Measurements from ENCODE around the gene IER3.

DNA sequence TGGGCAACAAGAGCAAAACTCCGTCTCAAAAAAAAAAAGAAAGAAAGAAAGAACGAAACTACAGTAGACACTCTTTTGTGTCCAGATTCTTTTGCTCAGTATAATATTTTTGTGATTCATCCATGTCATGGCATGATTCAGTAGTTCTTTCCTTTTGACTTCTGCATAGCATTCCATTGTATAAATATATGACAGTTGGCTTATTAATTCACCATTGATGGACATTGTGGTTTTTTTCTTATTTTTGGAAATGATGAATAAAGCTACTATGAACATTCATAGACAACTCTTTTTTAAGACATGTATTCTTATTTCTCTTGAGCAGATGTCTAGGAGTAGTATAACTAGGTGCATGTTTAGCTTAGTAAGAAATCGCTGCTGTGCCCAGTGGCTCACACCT lies 10.3 kb upstream of the IER3 start:
- TF ChIP-seq ZNF707 (CRISPR knock-in tag; conservative IDR thresholded peaks at IDR 0.05) (no peak), YY1 (IDR thresholded peaks at IDR 0.05; ENCODE audit: borderline replicate concordance in 1 of 3, control insufficient read depth in 1 of 3, extremely low read depth in 1 of 3, insufficient read depth in 3 of 3, insufficient read length in 1 of 3, insufficient replicate concordance in 2 of 3, low read depth in 1 of 3, low read length in 2 of 3) (no peak), POLR2A (conservative IDR thresholded peaks at IDR 0.05) (no peak), BRF2 (IDR thresholded peaks at IDR 0.05; ENCODE audit: borderline replicate concordance, insufficient read depth, insufficient read length) (no peak), ARID2 (IDR thresholded peaks at IDR 0.05) (no peak), SREBF2 (CRISPR knock-in tag; IDR thresholded peaks at IDR 0.05) (no peak), TAF1 (IDR thresholded peaks at IDR 0.05; ENCODE audit: control insufficient read depth, extremely low read depth, insufficient read depth, low read length, severe bottlenecking) (no peak), ZNF76 (CRISPR knock-in tag; IDR thresholded peaks at IDR 0.05; ENCODE audit: borderline replicate concordance) (no peak), BCLAF1 (IDR thresholded peaks at IDR 0.05; ENCODE audit: borderline replicate concordance in 1 of 2, control insufficient read depth in 1 of 2, low read depth in 2 of 2, low read length in 1 of 2) (no peak), FOXM1 (IDR thresholded peaks at IDR 0.05; ENCODE audit: low read depth) (no peak), FOXM1 (CRISPR knock-in tag; IDR thresholded peaks at IDR 0.05; ENCODE audit: low read depth) (no peak), SP1 (CRISPR knock-in tag; IDR thresholded peaks at IDR 0.05) (no peak), EZH2 (IDR thresholded peaks at IDR 0.05; ENCODE audit: borderline replicate concordance, low read depth, low read length) (no peak)
- TF ChIP-seq, protein P1, sequence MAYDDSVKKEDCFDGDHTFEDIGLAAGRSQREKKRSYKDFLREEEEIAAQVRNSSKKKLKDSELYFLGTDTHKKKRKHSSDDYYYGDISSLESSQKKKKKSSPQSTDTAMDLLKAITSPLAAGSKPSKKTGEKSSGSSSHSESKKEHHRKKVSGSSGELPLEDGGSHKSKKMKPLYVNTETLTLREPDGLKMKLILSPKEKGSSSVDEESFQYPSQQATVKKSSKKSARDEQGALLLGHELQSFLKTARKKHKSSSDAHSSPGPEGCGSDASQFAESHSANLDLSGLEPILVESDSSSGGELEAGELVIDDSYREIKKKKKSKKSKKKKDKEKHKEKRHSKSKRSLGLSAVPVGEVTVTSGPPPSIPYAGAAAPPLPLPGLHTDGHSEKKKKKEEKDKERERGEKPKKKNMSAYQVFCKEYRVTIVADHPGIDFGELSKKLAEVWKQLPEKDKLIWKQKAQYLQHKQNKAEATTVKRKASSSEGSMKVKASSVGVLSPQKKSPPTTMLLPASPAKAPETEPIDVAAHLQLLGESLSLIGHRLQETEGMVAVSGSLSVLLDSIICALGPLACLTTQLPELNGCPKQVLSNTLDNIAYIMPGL (CRISPR knock-in tag; IDR thresholded peaks at IDR 0.05), result no peak
- TF ChIP-seq, protein P2, sequence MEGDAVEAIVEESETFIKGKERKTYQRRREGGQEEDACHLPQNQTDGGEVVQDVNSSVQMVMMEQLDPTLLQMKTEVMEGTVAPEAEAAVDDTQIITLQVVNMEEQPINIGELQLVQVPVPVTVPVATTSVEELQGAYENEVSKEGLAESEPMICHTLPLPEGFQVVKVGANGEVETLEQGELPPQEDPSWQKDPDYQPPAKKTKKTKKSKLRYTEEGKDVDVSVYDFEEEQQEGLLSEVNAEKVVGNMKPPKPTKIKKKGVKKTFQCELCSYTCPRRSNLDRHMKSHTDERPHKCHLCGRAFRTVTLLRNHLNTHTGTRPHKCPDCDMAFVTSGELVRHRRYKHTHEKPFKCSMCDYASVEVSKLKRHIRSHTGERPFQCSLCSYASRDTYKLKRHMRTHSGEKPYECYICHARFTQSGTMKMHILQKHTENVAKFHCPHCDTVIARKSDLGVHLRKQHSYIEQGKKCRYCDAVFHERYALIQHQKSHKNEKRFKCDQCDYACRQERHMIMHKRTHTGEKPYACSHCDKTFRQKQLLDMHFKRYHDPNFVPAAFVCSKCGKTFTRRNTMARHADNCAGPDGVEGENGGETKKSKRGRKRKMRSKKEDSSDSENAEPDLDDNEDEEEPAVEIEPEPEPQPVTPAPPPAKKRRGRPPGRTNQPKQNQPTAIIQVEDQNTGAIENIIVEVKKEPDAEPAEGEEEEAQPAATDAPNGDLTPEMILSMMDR (IDR thresholded peaks at IDR 0.05 in 2 of 3, conservative IDR thresholded peaks at IDR 0.05 in 1 of 3; ENCODE audit: insufficient read depth in 2 of 3, low read depth in 1 of 3, low read length in 3 of 3), result no peak
